PC-3 (cell line): ENCODE results near the gene RAPGEF3. TPM values are rescaled to one million over a fixed set of nuclear protein-coding genes. Genes with fewer than 3 reads are reported as not detected.

Experiments
- ATAC-seq: fragments of 200-7000 bp; cut with Tn5 transposase; 2 replicates; pipeline ENCODE4 v1.9.1; 2020; ENCODE audit warnings: mild to moderate bottlenecking, moderate library complexity
- BruUV-seq: library from RNA; stranded (reverse); fragments of 400-500 nt; replicated peaks from 2 replicates; lab custom pipeline; 2021; lab: Mats Ljungman, UMichigan
- CTCF ChIA-PET: fragments of 300-600 bp; sonication (Branson Sonifier 250); formaldehyde crosslinking; loops from one replicate; lab custom pipeline; 2022; ENCODE audit warnings: antibody characterized with exemption; lab: Charles Lee
- POLR2A ChIA-PET: fragments of 300-600 bp; sonication (Branson Sonifier 250); formaldehyde crosslinking; loops from one replicate; lab custom pipeline; 2022; ENCODE audit warnings: antibody characterized with exemption; ENCODE audit not compliant: unreplicated experiment; lab: Charles Lee
- DNase-seq: peaks from one replicate; pipeline ENCODE4 v3.0.0-alpha.2; 2015
- H2AFZ ChIP-seq: fragments of 300-600 bp; sonication (generic); 2 replicates; pipeline ENCODE4 v1.6.0; 2016; ENCODE audit warnings: antibody characterized with exemption, low read length
- H3F3A ChIP-seq: fragments of 300-600 bp; sonication (generic); one replicate; pipeline ENCODE4 v1.6.0; 2017; ENCODE audit warnings: antibody characterized with exemption, low read length, control low read depth, mild to moderate bottlenecking; ENCODE audit not compliant: unreplicated experiment
- H3K27ac ChIP-seq: fragments of 300-600 bp; sonication (generic); 2 replicates; pipeline ENCODE4 v1.5.1; 2016; ENCODE audit warnings: mild to moderate bottlenecking, low read length
- H3K27me3 ChIP-seq: fragments of 300-600 bp; sonication (generic); 2 replicates; pipeline ENCODE4 v1.6.1; 2016; ENCODE audit warnings: low read length, mixed read lengths
- H3K36me3 ChIP-seq: fragments of 300-600 bp; sonication (generic); 2 replicates; pipeline ENCODE4 v1.6.1; 2016; ENCODE audit warnings: low read depth, mixed run types, low read length, mixed read lengths
- H3K4me1 ChIP-seq: fragments of 300-600 bp; sonication (generic); 2 replicates; pipeline ENCODE4 v1.5.1; 2016; ENCODE audit warnings: low read length; ENCODE audit not compliant: insufficient read depth
- H3K4me2 ChIP-seq: fragments of 300-600 bp; sonication (generic); 2 replicates; pipeline ENCODE4 v1.6.0; 2016; ENCODE audit warnings: low read length
- H3K4me3 ChIP-seq: fragments of 300-600 bp; sonication (generic); 2 replicates; pipeline ENCODE4 v1.5.1; 2016; ENCODE audit warnings: mild to moderate bottlenecking, low read length, mixed read lengths
- H3K79me2 ChIP-seq: fragments of 300-600 bp; sonication (generic); 2 replicates; pipeline ENCODE4 v1.6.1; 2017; ENCODE audit warnings: low read length, mixed read lengths
- H3K9ac ChIP-seq: fragments of 300-600 bp; sonication (generic); 2 replicates; pipeline ENCODE4 v1.6.0; 2016; ENCODE audit warnings: mild to moderate bottlenecking, low read length
- H3K9me2 ChIP-seq: fragments of 300-600 bp; sonication (generic); replicated peaks from 2 replicates; pipeline ENCODE4 v1.6.1; 2016; ENCODE audit warnings: mixed run types, low read length, mixed read lengths
- H3K9me3 ChIP-seq: fragments of 300-600 bp; sonication (generic); 2 replicates; pipeline ENCODE4 v1.6.1; 2016; ENCODE audit warnings: low read length, mixed read lengths
- H4K20me1 ChIP-seq: fragments of 300-600 bp; sonication (generic); 2 replicates; pipeline ENCODE4 v1.6.1; 2016; ENCODE audit warnings: low read length, mixed read lengths
- CTCF ChIP-seq: fragments of 300-600 bp; sonication (generic); conservative IDR thresholded peaks from 2 replicates; pipeline ENCODE4 v1.5.1; 2017; ENCODE audit warnings: antibody characterized with exemption, low read depth, mild to moderate bottlenecking, low read length
- EZH2 ChIP-seq: fragments of 300-600 bp; sonication (generic); IDR thresholded peaks from one replicate; pipeline ENCODE4 v1.6.1; 2017; ENCODE audit warnings: antibody characterized with exemption, mild to moderate bottlenecking, low read length; ENCODE audit not compliant: unreplicated experiment
- EZH2phosphoT487 ChIP-seq: fragments of 300-600 bp; sonication (generic); IDR thresholded peaks from 2 replicates; pipeline ENCODE4 v1.6.1; 2018; ENCODE audit warnings: mild to moderate bottlenecking, antibody characterized with exemption, low read length, borderline replicate concordance
- intact Hi-C: fragments of 100-400 bp; cut with micrococcal nuclease; formaldehyde crosslinking; loops from 2 replicates; pipeline ENCODE4 v1.9.0; 2023
- total RNA-seq: library from RNA; depleted of rRNA; stranded (reverse); fragments of >200 nt; gene quantifications from 2 replicates; pipeline ENCODE4 v1.2.3, GENCODE V29; 2014

The RAPGEF3 gene
- total RNA-seq, 1 experiment from 2014 or later, result 6.7 TPM

- peaks cover 24% of the 10 kb centered on the region; the same call in 1 of the 2 replicates for H4K20me1 ChIP-seq
- no peak for DNase-seq
- intact Hi-C loops, result no loop called here
- H3K4me3 ChIP-seq, result no peak overlapping the region
- no peak for TF ChIP-seq CTCF
- no peak for TF ChIP-seq EZH2
- no peak for TF ChIP-seq EZH2phosphoT487
- no peak overlapping the region for H3K4me2 ChIP-seq
- no peak overlapping the region for H3K27ac ChIP-seq
- no peaks in the 10 kb centered on the region for H3K27me3 ChIP-seq
- no peak overlapping the region for H3K9ac ChIP-seq
- peaks cover 14% of the 10 kb centered on the region for H3K36me3 ChIP-seq
- no peak overlapping the region for H2AFZ ChIP-seq
- no peaks in the 10 kb centered on the region for H3K9me2 ChIP-seq
- ChIA-PET POLR2A (interaction anchor here (0.6 kb wide), 1 partner anchor 78 kb away, joined by 3 read pairs; no protein-coding TSS in a partner anchor), CTCF (interaction anchor here (1.1 kb wide), 1 partner anchor 31 kb away, joined by 3 read pairs; no protein-coding TSS in a partner anchor)
- H3K79me2 ChIP-seq, result peaks cover 99% of the 10 kb centered on the region
- ATAC-seq, result no peak
- no TSS peak for BruUV-seq
- H3K9me3 ChIP-seq, result no peaks in the 10 kb centered on the region
- no peaks in the 10 kb centered on the region for H3F3A ChIP-seq
- peaks cover 9% of the 10 kb centered on the region for H3K4me1 ChIP-seq
These were observed 48.7 kb upstream of the RAPGEF3 start for GRCh38 chr12:47807338-47807737.

- no peaks in the 10 kb centered on the region for H3F3A ChIP-seq
- H3K4me3 ChIP-seq, result no peak overlapping the region
- H3K27me3 ChIP-seq, result no peaks in the 10 kb centered on the region
- peaks cover 9% of the 10 kb centered on the region; the same call in 1 of the 2 replicates for H3K36me3 ChIP-seq
- intact Hi-C loops, result no loop called here
- no peaks in the 10 kb centered on the region for H3K9me2 ChIP-seq
- no peak overlapping the region for H3K4me2 ChIP-seq
- H3K27ac ChIP-seq, result no peak overlapping the region
- H4K20me1 ChIP-seq, result peaks cover 17% of the 10 kb centered on the region; the same call in 1 of the 2 replicates
- no peaks in the 10 kb centered on the region for H3K9me3 ChIP-seq
- DNase-seq (no peak), ATAC-seq (no peak)
- H2AFZ ChIP-seq, result no peak overlapping the region
- no TSS peak for BruUV-seq
- ChIA-PET CTCF (no interaction called here), POLR2A (no interaction called here)
- H3K79me2 ChIP-seq, result peaks cover 98% of the 10 kb centered on the region
- no peaks in the 10 kb centered on the region for H3K4me1 ChIP-seq
- TF ChIP-seq CTCF (no peak), EZH2 (no peak), EZH2phosphoT487 (no peak)
- no peak overlapping the region for H3K9ac ChIP-seq
These were observed 46.7 kb upstream of the RAPGEF3 start for GRCh38 chr12:47805417-47805816.

GRCh38 chr12:47804171-47804570, 45.5 kb upstream of the RAPGEF3 start:
- no TSS peak for BruUV-seq
- no peak for TF ChIP-seq EZH2phosphoT487
- no peaks in the 10 kb centered on the region for H3K9me3 ChIP-seq
- no peaks in the 10 kb centered on the region for H3K9me2 ChIP-seq
- H3K36me3 ChIP-seq, result peaks cover 9% of the 10 kb centered on the region; the same call in 1 of the 2 replicates
- no peak overlapping the region for H3K9ac ChIP-seq
- POLR2A ChIA-PET, result no interaction called here
- no peak overlapping the region for H3K4me2 ChIP-seq
- intact Hi-C loops, result no loop called here
- DNase-seq (no peak), ATAC-seq (no peak)
- CTCF ChIA-PET, result no interaction called here
- H3K27ac ChIP-seq, result no peak overlapping the region
- no peaks in the 10 kb centered on the region for H3K27me3 ChIP-seq
- no peaks in the 10 kb centered on the region for H3F3A ChIP-seq
- H3K4me1 ChIP-seq, result no peaks in the 10 kb centered on the region
- no peak overlapping the region for H3K4me3 ChIP-seq
- no peak overlapping the region for H2AFZ ChIP-seq
- peaks cover 95% of the 10 kb centered on the region for H3K79me2 ChIP-seq
- H4K20me1 ChIP-seq, result peaks cover 17% of the 10 kb centered on the region; the same call in 1 of the 2 replicates
